HFF-Myc (cell line): ENCODE data around the gene KPRP.
A peak's percentile ranks its signal among the peaks of the same experiment; 100 is the strongest.

ENCODE experiments used
- DNase-seq: peaks from one replicate; pipeline ENCODE4 v3.0.0-alpha.2; 2011; ENCODE audit warnings: low read depth; ENCODE audit errors: extremely low read depth
- H3K4me3 ChIP-seq: replicated peaks from 2 replicates; pipeline ENCODE4 v1.5.1; 2011; ENCODE audit warnings: low read depth, mild to moderate bottlenecking, control low read depth, low read length
- CTCF ChIP-seq: IDR thresholded peaks from 2 replicates; pipeline ENCODE4 v1.5.1; 2012; ENCODE audit warnings: mild to moderate bottlenecking, low read depth, low read length, control low read depth; ENCODE audit errors: missing control alignments

Gene KPRP

DNA sequence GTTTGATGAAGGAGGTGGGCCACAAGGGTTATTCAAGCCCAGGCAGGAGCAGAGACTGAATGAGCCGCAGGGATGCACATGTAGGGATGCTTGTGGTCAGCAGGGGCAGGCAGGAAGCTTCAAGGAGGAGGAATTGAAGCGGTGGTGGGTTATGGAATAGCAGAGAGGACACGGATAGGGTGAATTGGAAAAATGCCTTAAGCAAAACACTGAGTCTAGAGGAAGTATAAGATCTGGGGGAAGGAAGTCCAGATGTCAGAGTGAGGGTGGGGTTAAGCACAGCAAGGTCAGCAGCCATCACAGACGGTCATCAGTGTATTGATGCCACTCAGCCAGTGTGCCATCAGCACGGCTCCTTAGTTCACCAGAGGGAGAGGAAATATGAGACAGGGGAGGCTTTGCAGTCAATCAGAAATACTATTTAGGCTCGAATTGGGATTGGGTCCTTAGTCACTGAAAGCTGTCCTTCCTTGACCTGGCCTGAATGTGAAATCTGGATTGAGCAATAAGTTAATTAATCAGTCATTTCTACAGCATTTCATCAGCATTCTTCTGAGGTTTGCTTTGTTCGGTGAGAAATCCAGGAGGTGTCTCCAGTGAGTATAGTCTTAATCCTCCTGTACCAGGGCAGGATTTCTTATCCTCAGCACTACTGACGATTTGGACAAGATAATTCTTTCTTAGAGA is 11.2 kb downstream of the KPRP start:
- DNase-seq, result no peak
- no peak for TF ChIP-seq CTCF
- H3K4me3 ChIP-seq, result no peak overlapping the region

DNA sequence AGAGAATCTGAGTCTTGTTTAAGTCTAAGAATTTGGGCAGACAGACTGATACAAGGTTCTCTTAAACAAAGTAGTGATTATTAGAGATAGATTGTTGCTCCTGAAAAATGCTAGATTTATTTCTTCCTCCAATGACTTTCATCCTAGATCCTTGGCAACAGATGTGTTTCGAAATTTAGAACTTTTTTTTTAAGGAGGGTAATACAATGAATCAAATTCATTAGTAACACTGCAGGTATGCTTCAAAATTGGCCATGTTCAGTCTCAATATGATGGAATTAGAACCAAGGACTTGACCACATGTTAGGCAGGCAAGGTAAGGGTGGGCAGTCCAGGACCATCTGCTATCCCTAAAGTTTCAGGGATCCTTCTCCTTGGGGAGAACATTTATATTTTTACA is 12.6 kb downstream of the KPRP start:
- DNase-seq, result no peak
- no peak overlapping the region for H3K4me3 ChIP-seq
- no peak for TF ChIP-seq CTCF

GRCh38 chr1:152774875-152775274 is 17.1 kb downstream of the KPRP start, which contains the start of gene LCE1F:
Gene LCE1F (plus strand): TSS chr1:152775140. CDS start chr1:152776372, 1,232 bp downstream.
- no peak within 1 kb of the TSS for H3K4me3 ChIP-seq
- no peak for TF ChIP-seq CTCF
- DNase-seq, result no peak

DNA sequence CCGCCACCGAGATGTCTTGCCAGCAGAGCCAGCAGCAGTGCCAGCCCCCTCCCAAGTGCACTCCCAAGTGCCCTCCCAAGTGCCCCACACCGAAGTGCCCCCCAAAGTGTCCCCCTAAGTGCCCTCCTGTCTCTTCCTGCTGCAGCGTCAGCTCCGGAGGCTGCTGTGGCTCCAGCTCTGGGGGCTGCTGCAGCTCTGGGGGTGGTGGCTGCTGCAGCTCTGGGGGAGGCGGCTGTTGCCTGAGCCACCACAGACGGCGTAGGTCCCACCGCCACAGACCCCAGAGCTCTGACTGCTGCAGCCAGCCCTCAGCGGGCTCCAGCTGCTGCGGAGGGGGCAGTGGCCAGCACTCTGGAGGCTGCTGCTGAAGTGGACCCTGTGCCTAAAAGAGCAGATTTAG is 18.5 kb downstream of the KPRP start:
- no peak overlapping the region for H3K4me3 ChIP-seq
- DNase-seq, result no peak
- TF ChIP-seq CTCF, result no peak

DNA sequence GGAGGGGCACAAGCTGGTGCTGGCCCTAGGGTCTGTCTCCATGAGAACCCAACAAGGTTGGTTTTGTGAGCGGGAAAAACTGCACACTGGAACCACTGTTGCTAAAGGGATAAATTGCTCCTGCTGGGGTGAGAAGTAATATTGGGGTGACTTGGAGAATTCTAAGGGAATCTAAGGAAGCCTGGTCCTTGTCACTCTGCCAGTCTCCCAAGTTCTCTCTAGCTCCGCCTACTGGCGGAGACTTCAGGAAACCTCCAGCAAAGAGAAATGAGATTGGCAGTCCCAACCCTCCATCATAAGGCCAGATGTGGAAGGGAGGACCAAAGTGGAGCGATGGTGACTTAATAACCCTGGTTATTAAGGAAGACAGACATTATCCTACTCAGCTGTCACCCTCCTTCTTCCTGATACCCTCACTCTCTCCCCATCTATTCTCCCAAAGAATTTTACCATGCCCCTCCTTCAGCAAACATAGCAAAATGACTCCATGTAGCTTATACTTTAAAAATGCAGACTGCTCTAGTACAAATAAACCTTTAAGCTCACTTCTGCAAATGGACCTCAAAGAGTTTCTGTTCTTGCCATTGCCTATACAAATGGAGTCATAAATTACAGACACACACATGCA is 19.8 kb downstream of the KPRP start:
- DNase-seq, result no peak
- TF ChIP-seq CTCF, result peak; percentile 15
- H3K4me3 ChIP-seq, result no peak overlapping the region

- no peak overlapping the region for H3K4me3 ChIP-seq
- no peak for TF ChIP-seq CTCF
- DNase-seq, result no peak
These were observed 25.3 kb downstream of the KPRP start for GRCh38 chr1:152783095-152783494.

GRCh38 chr1:152786077-152786476 is 28.3 kb downstream of the KPRP start, which contains the start of gene LCE1E:
Gene LCE1E (plus strand): TSS chr1:152786257. CDS start chr1:152787300, 1,043 bp downstream.
- DNase-seq, result no peak
- H3K4me3 ChIP-seq, result no peak within 1 kb of the TSS
- TF ChIP-seq CTCF, result no peak
